ENCODE data around the gene SYNE2. TPM values are rescaled to one million over a fixed set of nuclear protein-coding genes. Genes with fewer than 3 reads are reported as not detected.
"Not testable (repeated sequence)": the region's sequence is repeated elsewhere in the genome, so short reads cannot be mapped to it uniquely, and the experiment has no call there.

SYNE2 gene
- 10 to 100 TPM; 77.7 to 82.4 TPM for total RNA-seq

GRCh38 chr14:63852817-63853731 is at the start of gene SYNE2:
Gene SYNE2 (plus strand): TSS chr14:63853004. CDS start chr14:63909149, 56,145 bp downstream.
- Mint-ChIP-seq H3K27me3 (peaks cover 10% of the 10 kb centered on the region), H3K9me3 (peaks cover 2% of the 10 kb centered on the region), H3K4me1 (peaks cover 44% of the 10 kb centered on the region), H3K36me3 (ENCODE audit: low read depth) (peaks cover 24% of the 10 kb centered on the region), H3K4me3 (peak within 1 kb of the TSS; percentile 97), H3K27ac (peak within 1 kb of the TSS; percentile 91)
- ChIA-PET CTCF (interaction anchor here (0.7 to 3.9 kb wide), 11 partner anchors 11 to 486 kb away, joined by 3 to 21 read pairs (median 4); partner anchors contain the start of gene ESR2), POLR2A (interaction anchor here (0.9 to 7.4 kb wide), 17 partner anchors 13 to 651 kb away, joined by 3 to 178 read pairs (median 4); partner anchors contain the start of gene ZBTB1)
- peak; percentile 84 for DNase-seq

GRCh38 chr14:63803221-63803791 is 49.5 kb upstream of the SYNE2 start:
- DNase-seq; POLR2A ChIA-PET; H3K4me3 Mint-ChIP-seq; H3K9me3 Mint-ChIP-seq; H3K27ac Mint-ChIP-seq; H3K4me1 Mint-ChIP-seq; H3K36me3 Mint-ChIP-seq (ENCODE audit: low read depth): not testable (repeated sequence)
- CTCF ChIA-PET = interaction anchor here (1.4 kb wide), 1 partner anchor 207 kb away, joined by 4 read pairs; no protein-coding TSS in a partner anchor
- peaks cover 12% of the 10 kb centered on the region for H3K27me3 Mint-ChIP-seq

GRCh38 chr14:63806064-63806463 is 46.7 kb upstream of the SYNE2 start:
- DNase-seq; H3K4me1 Mint-ChIP-seq; H3K27ac Mint-ChIP-seq; H3K27me3 Mint-ChIP-seq; H3K36me3 Mint-ChIP-seq (ENCODE audit: low read depth); H3K4me3 Mint-ChIP-seq; H3K9me3 Mint-ChIP-seq; POLR2A ChIA-PET: not testable (repeated sequence)
- CTCF ChIA-PET = interaction anchor here (1.5 kb wide), 1 partner anchor 489 kb away, joined by 4 read pairs; no protein-coding TSS in a partner anchor

GRCh38 chr14:63811692-63812091 is 41.1 kb upstream of the SYNE2 start:
- POLR2A ChIA-PET, CTCF ChIA-PET: not testable (repeated sequence)

GRCh38 chr14:63833728-63834127 is 19.1 kb upstream of the SYNE2 start:
- H3K27ac Mint-ChIP-seq = no peak overlapping the region
- no peaks in the 10 kb centered on the region for H3K9me3 Mint-ChIP-seq
- ChIA-PET CTCF (no interaction called here), POLR2A (no interaction called here)
- no peak overlapping the region for H3K4me3 Mint-ChIP-seq
- no peaks in the 10 kb centered on the region for H3K36me3 Mint-ChIP-seq (ENCODE audit: low read depth)
- no peak for DNase-seq
- H3K27me3 Mint-ChIP-seq = no peaks in the 10 kb centered on the region
- no peaks in the 10 kb centered on the region for H3K4me1 Mint-ChIP-seq

More at GRCh38 chr14:63811692-63812091, 41.1 kb upstream of the SYNE2 start:
- not testable (repeated sequence) for H3K27me3 Mint-ChIP-seq; H3K4me3 Mint-ChIP-seq; H3K4me1 Mint-ChIP-seq; DNase-seq; H3K27ac Mint-ChIP-seq; H3K36me3 Mint-ChIP-seq (ENCODE audit: low read depth)
- peaks cover 10% of the 10 kb centered on the region for H3K9me3 Mint-ChIP-seq

GRCh38 chr14:63840981-63841380 is 11.8 kb upstream of the SYNE2 start:
- peak; percentile 68 for DNase-seq
- Mint-ChIP-seq H3K4me1 (peaks cover 6% of the 10 kb centered on the region), H3K4me3 (no peak overlapping the region), H3K27me3 (no peaks in the 10 kb centered on the region), H3K9me3 (peaks cover 6% of the 10 kb centered on the region), H3K36me3 (ENCODE audit: low read depth) (peaks cover 3% of the 10 kb centered on the region), H3K27ac (no peak overlapping the region)
- ChIA-PET CTCF (interaction anchor here (0.7 to 1.4 kb wide), 7 partner anchors 10 to 453 kb away, joined by 3 to 9 read pairs (median 3); partner anchors contain the start of gene ESR2), POLR2A (interaction anchor here (0.7 kb wide), 1 partner anchor 10 kb away, joined by 3 read pairs; no protein-coding TSS in a partner anchor)

GRCh38 chr14:63843796-63844195 is 9.0 kb upstream of the SYNE2 start:
- Mint-ChIP-seq H3K9me3 (peaks cover 6% of the 10 kb centered on the region), H3K36me3 (ENCODE audit: low read depth) (peaks cover 3% of the 10 kb centered on the region), H3K27me3 (peaks cover 2% of the 10 kb centered on the region), H3K27ac (no peak overlapping the region), H3K4me3 (no peak overlapping the region), H3K4me1 (peaks cover 7% of the 10 kb centered on the region)
- POLR2A ChIA-PET = no interaction called here
- no peak for DNase-seq
- CTCF ChIA-PET = no interaction called here

GRCh38 chr14:63848890-63849289 is 3.9 kb upstream of the SYNE2 start:
- Mint-ChIP-seq H3K4me1 (peaks cover 14% of the 10 kb centered on the region), H3K4me3 (no peak overlapping the region), H3K36me3 (ENCODE audit: low read depth) (peaks cover 3% of the 10 kb centered on the region), H3K9me3 (no peaks in the 10 kb centered on the region), H3K27ac (peak overlapping the region; percentile 14), H3K27me3 (peaks cover 5% of the 10 kb centered on the region)
- POLR2A ChIA-PET = no interaction called here
- DNase-seq = no peak
- CTCF ChIA-PET = interaction anchor here (1.4 kb wide), 1 partner anchor 455 kb away, joined by 5 read pairs; no protein-coding TSS in a partner anchor

- DNase-seq = no peak
- peaks cover 19% of the 10 kb centered on the region for H3K36me3 Mint-ChIP-seq (ENCODE audit: low read depth)
- H3K27me3 Mint-ChIP-seq = peaks cover 8% of the 10 kb centered on the region
- POLR2A ChIA-PET = interaction anchor here (1.0 to 7.4 kb wide), 13 partner anchors 13 to 535 kb away, joined by 3 to 178 read pairs (median 4); no protein-coding TSS in a partner anchor
- H3K9me3 Mint-ChIP-seq = no peaks in the 10 kb centered on the region
- H3K27ac Mint-ChIP-seq = peak overlapping the region; percentile 76
- H3K4me1 Mint-ChIP-seq = peaks cover 39% of the 10 kb centered on the region
- peak overlapping the region; percentile 97 for H3K4me3 Mint-ChIP-seq
- CTCF ChIA-PET = interaction anchor here (0.7 to 3.9 kb wide), 11 partner anchors 11 to 486 kb away, joined by 3 to 21 read pairs (median 3); no protein-coding TSS in a partner anchor
These were observed 460 bp upstream of the SYNE2 start for GRCh38 chr14:63852271-63852816.

- H3K9me3 Mint-ChIP-seq = peaks cover 2% of the 10 kb centered on the region
- ChIA-PET CTCF (interaction anchor here (0.6 to 3.9 kb wide), 8 partner anchors 10 to 440 kb away, joined by 3 to 21 read pairs (median 3); partner anchors contain the start of gene ESR2), POLR2A (interaction anchor here (0.9 to 7.4 kb wide), 10 partner anchors 13 to 651 kb away, joined by 3 to 178 read pairs (median 4); partner anchors contain the start of genes SGPP1, WDR89 and ZBTB1)
- H3K4me1 Mint-ChIP-seq = peaks cover 47% of the 10 kb centered on the region
- H3K27me3 Mint-ChIP-seq = peaks cover 7% of the 10 kb centered on the region
- H3K4me3 Mint-ChIP-seq = peak overlapping the region; percentile 97
- peaks cover 24% of the 10 kb centered on the region for H3K36me3 Mint-ChIP-seq (ENCODE audit: low read depth)
- DNase-seq = peak; percentile 63
- peak overlapping the region; percentile 91 for H3K27ac Mint-ChIP-seq
These were observed 1.1 kb downstream of the SYNE2 start for GRCh38 chr14:63853831-63854293.

- H3K27ac Mint-ChIP-seq = peak overlapping the region; percentile 91
- H3K9me3 Mint-ChIP-seq = peaks cover 2% of the 10 kb centered on the region
- peaks cover 24% of the 10 kb centered on the region for H3K36me3 Mint-ChIP-seq (ENCODE audit: low read depth)
- H3K27me3 Mint-ChIP-seq = peaks cover 7% of the 10 kb centered on the region
- POLR2A ChIA-PET = interaction anchor here (0.9 to 7.4 kb wide), 10 partner anchors 12 to 650 kb away, joined by 3 to 178 read pairs (median 4); partner anchors contain the start of genes SGPP1, WDR89 and ZBTB1
- DNase-seq = no peak
- peak overlapping the region; percentile 97 for H3K4me3 Mint-ChIP-seq
- CTCF ChIA-PET = interaction anchor here (0.6 to 3.9 kb wide), 7 partner anchors 9 to 213 kb away, joined by 3 to 21 read pairs (median 3); no protein-coding TSS in a partner anchor
- H3K4me1 Mint-ChIP-seq = peaks cover 49% of the 10 kb centered on the region
These were observed 1.5 kb downstream of the SYNE2 start for GRCh38 chr14:63854330-63854729.

GRCh38 chr14:63855281-63855680 is 2.5 kb downstream of the SYNE2 start:
- Mint-ChIP-seq H3K9me3 (peaks cover 2% of the 10 kb centered on the region), H3K4me3 (peak overlapping the region; percentile 29), H3K27me3 (peaks cover 5% of the 10 kb centered on the region), H3K36me3 (ENCODE audit: low read depth) (peaks cover 30% of the 10 kb centered on the region), H3K27ac (no peak overlapping the region), H3K4me1 (peaks cover 54% of the 10 kb centered on the region)
- ChIA-PET CTCF (interaction anchor here (0.8 to 3.9 kb wide), 4 partner anchors 9 to 439 kb away, joined by 3 to 21 read pairs (median 8); no protein-coding TSS in a partner anchor), POLR2A (interaction anchor here (1.0 to 7.4 kb wide), 3 partner anchors 11 to 85 kb away, joined by 4 to 178 read pairs (median 6); no protein-coding TSS in a partner anchor)
- no peak for DNase-seq

Data from activated CD4-positive, alpha-beta memory T cell treated with anti-CD3 and anti-CD28 coated beads, Interleukin-2, amount 10 ng/mL, durations not matched to agents 7 days and 5 days (primary cell).